ENCODE measurements around the gene CACNA1B. TPM values are rescaled to one million over a fixed set of nuclear protein-coding genes. Genes with fewer than 3 reads are reported as not detected.

The CACNA1B gene
- total RNA-seq, 1 experiment from 2014 or later: 1.7 TPM

DNA sequence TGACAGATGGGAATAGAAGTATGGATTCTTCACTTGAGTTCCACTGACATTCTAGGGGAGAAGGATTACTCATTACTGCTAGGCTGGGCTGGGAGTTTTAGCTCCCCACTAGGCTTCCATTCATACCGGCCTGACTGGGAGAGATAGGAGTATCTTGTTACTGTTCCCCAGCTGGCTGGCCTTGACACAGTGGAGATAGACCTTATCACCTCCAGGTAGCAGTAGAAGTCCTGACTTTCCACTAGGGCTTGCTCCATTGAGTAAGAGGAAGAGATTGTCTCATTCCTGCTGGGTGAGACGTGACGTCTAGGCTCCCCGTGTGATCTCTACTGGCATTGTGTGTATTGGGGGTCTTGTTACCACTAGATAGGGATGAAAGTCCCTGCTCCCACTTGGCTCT, 156.4 kb downstream of the CACNA1B start:
- intact Hi-C loops (cut with micrococcal nuclease): no loop called here
- Histone ChIP-seq H3K27ac (ENCODE audit: low read depth, low read length) (no peak overlapping the region), H3K79me2 (ENCODE audit: insufficient read depth, low read length) (no peaks in the 10 kb centered on the region), H2AFZ (ENCODE audit: low read depth, low read length, poor library complexity, severe bottlenecking) (no peak overlapping the region), H3K9me3 (ENCODE audit: control insufficient read depth in 1 of 2, insufficient read depth in 1 of 2, low read depth in 1 of 2, low read length in 2 of 2) (no peaks in the 10 kb centered on the region), H3K4me2 (ENCODE audit: low read length) (no peak overlapping the region), H4K20me1 (ENCODE audit: insufficient read depth) (no peaks in the 10 kb centered on the region), H3K9ac (ENCODE audit: low read length) (no peak overlapping the region), H3K36me3 (ENCODE audit: control insufficient read depth in 1 of 2, insufficient read depth in 2 of 2, low read length in 2 of 2) (no peaks in the 10 kb centered on the region), H3K9me2 (ENCODE audit: insufficient read depth) (no peaks in the 10 kb centered on the region), H3K27me3 (ENCODE audit: insufficient read depth, low read length) (no peaks in the 10 kb centered on the region), H3K4me1 (ENCODE audit: control insufficient read depth in 1 of 2, insufficient read depth in 2 of 2, low read length in 2 of 2) (no peaks in the 10 kb centered on the region), H3K4me3 (replicated peaks in 1 of 2; ENCODE audit: low read depth in 1 of 2, low read length in 2 of 2) (no peak overlapping the region)
- CTCF ChIA-PET: no interaction called here
- POLR2A ChIA-PET: no interaction called here
- TF ChIP-seq SIN3A (IDR thresholded peaks at IDR 0.05; ENCODE audit: low read depth) (no peak), CEBPB (IDR thresholded peaks at IDR 0.05; ENCODE audit: low read depth) (no peak), CBX3 (IDR thresholded peaks at IDR 0.05; ENCODE audit: low read depth) (no peak), EGR1 (IDR thresholded peaks at IDR 0.05; ENCODE audit: low read depth) (no peak), FOSL1 (IDR thresholded peaks at IDR 0.05; ENCODE audit: low read depth) (no peak), ZNF274 (IDR thresholded peaks at IDR 0.05; ENCODE audit: low read depth, low read length) (no peak), ELF1 (IDR thresholded peaks at IDR 0.05; ENCODE audit: borderline replicate concordance, low read depth) (no peak), YY1 (IDR thresholded peaks at IDR 0.05; ENCODE audit: extremely low read depth, insufficient replicate concordance, low read depth, low read length) (no peak), JUND (IDR thresholded peaks at IDR 0.05) (no peak), ZFX (IDR thresholded peaks at IDR 0.05) (no peak), SRF (IDR thresholded peaks at IDR 0.05; ENCODE audit: low read depth) (no peak), SP1 (IDR thresholded peaks at IDR 0.05; ENCODE audit: low read depth) (no peak), EZH2phosphoT487 (IDR thresholded peaks at IDR 0.05; ENCODE audit: borderline replicate concordance) (no peak), TCF7L2 (IDR thresholded peaks at IDR 0.05; ENCODE audit: borderline replicate concordance, extremely low read depth, insufficient read depth, insufficient read length) (no peak), POLR2AphosphoS5 (IDR thresholded peaks at IDR 0.05; ENCODE audit: low read depth, low read length) (no peak)
- TF ChIP-seq, protein P1, sequence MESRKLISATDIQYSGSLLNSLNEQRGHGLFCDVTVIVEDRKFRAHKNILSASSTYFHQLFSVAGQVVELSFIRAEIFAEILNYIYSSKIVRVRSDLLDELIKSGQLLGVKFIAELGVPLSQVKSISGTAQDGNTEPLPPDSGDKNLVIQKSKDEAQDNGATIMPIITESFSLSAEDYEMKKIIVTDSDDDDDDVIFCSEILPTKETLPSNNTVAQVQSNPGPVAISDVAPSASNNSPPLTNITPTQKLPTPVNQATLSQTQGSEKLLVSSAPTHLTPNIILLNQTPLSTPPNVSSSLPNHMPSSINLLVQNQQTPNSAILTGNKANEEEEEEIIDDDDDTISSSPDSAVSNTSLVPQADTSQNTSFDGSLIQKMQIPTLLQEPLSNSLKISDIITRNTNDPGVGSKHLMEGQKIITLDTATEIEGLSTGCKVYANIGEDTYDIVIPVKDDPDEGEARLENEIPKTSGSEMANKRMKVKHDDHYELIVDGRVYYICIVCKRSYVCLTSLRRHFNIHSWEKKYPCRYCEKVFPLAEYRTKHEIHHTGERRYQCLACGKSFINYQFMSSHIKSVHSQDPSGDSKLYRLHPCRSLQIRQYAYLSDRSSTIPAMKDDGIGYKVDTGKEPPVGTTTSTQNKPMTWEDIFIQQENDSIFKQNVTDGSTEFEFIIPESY (IDR thresholded peaks at IDR 0.05; ENCODE audit: extremely low read depth, insufficient replicate concordance, low read length): no peak
- TF ChIP-seq, protein P2, sequence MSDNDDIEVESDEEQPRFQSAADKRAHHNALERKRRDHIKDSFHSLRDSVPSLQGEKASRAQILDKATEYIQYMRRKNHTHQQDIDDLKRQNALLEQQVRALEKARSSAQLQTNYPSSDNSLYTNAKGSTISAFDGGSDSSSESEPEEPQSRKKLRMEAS (IDR thresholded peaks at IDR 0.05): no peak
- TF ChIP-seq, protein P3, sequence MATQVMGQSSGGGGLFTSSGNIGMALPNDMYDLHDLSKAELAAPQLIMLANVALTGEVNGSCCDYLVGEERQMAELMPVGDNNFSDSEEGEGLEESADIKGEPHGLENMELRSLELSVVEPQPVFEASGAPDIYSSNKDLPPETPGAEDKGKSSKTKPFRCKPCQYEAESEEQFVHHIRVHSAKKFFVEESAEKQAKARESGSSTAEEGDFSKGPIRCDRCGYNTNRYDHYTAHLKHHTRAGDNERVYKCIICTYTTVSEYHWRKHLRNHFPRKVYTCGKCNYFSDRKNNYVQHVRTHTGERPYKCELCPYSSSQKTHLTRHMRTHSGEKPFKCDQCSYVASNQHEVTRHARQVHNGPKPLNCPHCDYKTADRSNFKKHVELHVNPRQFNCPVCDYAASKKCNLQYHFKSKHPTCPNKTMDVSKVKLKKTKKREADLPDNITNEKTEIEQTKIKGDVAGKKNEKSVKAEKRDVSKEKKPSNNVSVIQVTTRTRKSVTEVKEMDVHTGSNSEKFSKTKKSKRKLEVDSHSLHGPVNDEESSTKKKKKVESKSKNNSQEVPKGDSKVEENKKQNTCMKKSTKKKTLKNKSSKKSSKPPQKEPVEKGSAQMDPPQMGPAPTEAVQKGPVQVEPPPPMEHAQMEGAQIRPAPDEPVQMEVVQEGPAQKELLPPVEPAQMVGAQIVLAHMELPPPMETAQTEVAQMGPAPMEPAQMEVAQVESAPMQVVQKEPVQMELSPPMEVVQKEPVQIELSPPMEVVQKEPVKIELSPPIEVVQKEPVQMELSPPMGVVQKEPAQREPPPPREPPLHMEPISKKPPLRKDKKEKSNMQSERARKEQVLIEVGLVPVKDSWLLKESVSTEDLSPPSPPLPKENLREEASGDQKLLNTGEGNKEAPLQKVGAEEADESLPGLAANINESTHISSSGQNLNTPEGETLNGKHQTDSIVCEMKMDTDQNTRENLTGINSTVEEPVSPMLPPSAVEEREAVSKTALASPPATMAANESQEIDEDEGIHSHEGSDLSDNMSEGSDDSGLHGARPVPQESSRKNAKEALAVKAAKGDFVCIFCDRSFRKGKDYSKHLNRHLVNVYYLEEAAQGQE (IDR thresholded peaks at IDR 0.05; ENCODE audit: low read depth): no peak
- TF ChIP-seq, protein P4, sequence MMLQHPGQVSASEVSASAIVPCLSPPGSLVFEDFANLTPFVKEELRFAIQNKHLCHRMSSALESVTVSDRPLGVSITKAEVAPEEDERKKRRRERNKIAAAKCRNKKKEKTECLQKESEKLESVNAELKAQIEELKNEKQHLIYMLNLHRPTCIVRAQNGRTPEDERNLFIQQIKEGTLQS (IDR thresholded peaks at IDR 0.05): no peak
- DNase-seq (ENCODE audit: low read depth, low spot score): no peak
- no TSS peak for BruUV-seq (replicated peaks)
- ATAC-seq: no peak
- RAD21 ChIA-PET (ENCODE audit: low non-redundant PET in 1 of 2, low total read pairs in 2 of 2, uncharacterized antibody in 2 of 2, unreplicated experiment in 2 of 2): no interaction called here
